Measurements from ENCODE around the gene SOX6. TPM values are rescaled to one million over a fixed set of nuclear protein-coding genes. Genes with fewer than 3 reads are reported as not detected.

The SOX6 gene
- total RNA-seq, 1 experiment from 2014 or later, result not detected

DNA sequence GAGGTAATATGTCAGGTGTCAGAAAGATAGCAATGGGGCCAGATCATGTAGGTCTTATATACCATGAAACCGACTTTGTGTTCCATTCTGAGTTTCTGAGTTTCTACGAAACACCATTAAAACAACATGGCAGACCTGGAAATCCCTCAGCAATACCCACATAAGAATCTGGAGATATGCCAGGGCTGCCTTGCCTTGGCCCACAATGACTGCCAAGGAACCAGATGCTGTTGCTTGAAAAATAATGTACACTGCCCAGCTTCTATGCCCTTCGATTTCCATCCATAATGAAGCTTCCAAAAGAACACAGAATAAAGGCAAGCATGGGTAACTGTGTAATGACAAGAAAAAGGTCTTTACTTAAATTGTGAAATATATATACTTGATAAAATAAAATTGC, 277.4 kb downstream of the SOX6 start:
- Histone ChIP-seq H4K20me1 (ENCODE audit: control insufficient read depth, insufficient read depth, insufficient read length) (no peaks in the 10 kb centered on the region), H3K18ac (ENCODE audit: insufficient read length, low read depth, low read length) (no peak overlapping the region), H2BK20ac (ENCODE audit: low read depth, low read length, poor library complexity, severe bottlenecking) (no peak overlapping the region), H3K27ac (ENCODE audit: insufficient read length, low read depth, low read length) (no peak overlapping the region), H3K79me1 (ENCODE audit: insufficient read depth, low read depth, low read length, poor library complexity, severe bottlenecking) (no peaks in the 10 kb centered on the region), H2AFZ (ENCODE audit: low read length) (no peak overlapping the region), H2AK5ac (ENCODE audit: insufficient read length, low read length) (no peak overlapping the region), H3K4ac (ENCODE audit: low read depth, low read length) (no peak overlapping the region), H3K9me3 (ENCODE audit: control insufficient read depth, low read depth, low read length) (no peaks in the 10 kb centered on the region), H2BK12ac (ENCODE audit: insufficient read length, low read depth, low read length) (no peak overlapping the region), H3K4me1 (ENCODE audit: insufficient read depth, low read length) (no peaks in the 10 kb centered on the region), H2BK15ac (ENCODE audit: low read depth, low read length) (no peak overlapping the region), H3K79me2 (ENCODE audit: insufficient read depth, low read length) (no peaks in the 10 kb centered on the region), H2BK120ac (ENCODE audit: low read depth, low read length, poor library complexity, severe bottlenecking) (no peak overlapping the region), H4K5ac (ENCODE audit: insufficient read length, low read depth, low read length) (no peak overlapping the region), H3K27me3 (ENCODE audit: insufficient read depth, low read length) (no peaks in the 10 kb centered on the region; the same call in 1 of the 2 replicates), H2BK5ac (ENCODE audit: insufficient read length, low read length) (no peak overlapping the region), H3K56ac (ENCODE audit: insufficient read length, low read depth, low read length) (no peak overlapping the region), H3K23me2 (ENCODE audit: insufficient read length, low read depth, low read length, poor library complexity, severe bottlenecking) (no peaks in the 10 kb centered on the region), H4K8ac (replicated peaks; ENCODE audit: insufficient read length, low read depth, low read length) (no peak overlapping the region), H3K23ac (ENCODE audit: insufficient read length, low read depth, low read length) (no peak overlapping the region), H3K14ac (ENCODE audit: insufficient read depth, low read length) (no peak overlapping the region), H3K9ac (ENCODE audit: extremely low read depth, insufficient read length, low read length) (no peak overlapping the region), H4K91ac (ENCODE audit: insufficient read length, low read depth, low read length) (no peak overlapping the region), H3T11ph (ENCODE audit: low read length) (no peak overlapping the region), H3K4me2 (ENCODE audit: insufficient read depth, insufficient read length, low read length) (no peak overlapping the region)
- Mint-ChIP-seq H3K27ac (no peak overlapping the region), H3K4me1 (no peaks in the 10 kb centered on the region), H3K9me3 (peaks cover 14 to 15% of the 10 kb centered on the region in 2 experiments), H3K4me3 (no peak overlapping the region), H3K27me3 (ENCODE audit: low read depth) (no peaks in the 10 kb centered on the region), H3K36me3 (ENCODE audit: insufficient read depth in 1 of 3, low read depth in 3 of 3) (peaks cover 0 to 13% (median 2%) of the 10 kb centered on the region in 3 experiments; a peak in 4 of 7 replicates)
- DNase-seq, result no peak
- TF ChIP-seq, protein P1, sequence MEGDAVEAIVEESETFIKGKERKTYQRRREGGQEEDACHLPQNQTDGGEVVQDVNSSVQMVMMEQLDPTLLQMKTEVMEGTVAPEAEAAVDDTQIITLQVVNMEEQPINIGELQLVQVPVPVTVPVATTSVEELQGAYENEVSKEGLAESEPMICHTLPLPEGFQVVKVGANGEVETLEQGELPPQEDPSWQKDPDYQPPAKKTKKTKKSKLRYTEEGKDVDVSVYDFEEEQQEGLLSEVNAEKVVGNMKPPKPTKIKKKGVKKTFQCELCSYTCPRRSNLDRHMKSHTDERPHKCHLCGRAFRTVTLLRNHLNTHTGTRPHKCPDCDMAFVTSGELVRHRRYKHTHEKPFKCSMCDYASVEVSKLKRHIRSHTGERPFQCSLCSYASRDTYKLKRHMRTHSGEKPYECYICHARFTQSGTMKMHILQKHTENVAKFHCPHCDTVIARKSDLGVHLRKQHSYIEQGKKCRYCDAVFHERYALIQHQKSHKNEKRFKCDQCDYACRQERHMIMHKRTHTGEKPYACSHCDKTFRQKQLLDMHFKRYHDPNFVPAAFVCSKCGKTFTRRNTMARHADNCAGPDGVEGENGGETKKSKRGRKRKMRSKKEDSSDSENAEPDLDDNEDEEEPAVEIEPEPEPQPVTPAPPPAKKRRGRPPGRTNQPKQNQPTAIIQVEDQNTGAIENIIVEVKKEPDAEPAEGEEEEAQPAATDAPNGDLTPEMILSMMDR (conservative IDR thresholded peaks at IDR 0.05), result no peak
- WGBS (ENCODE audit: extremely low coverage, insufficient read length, low lambda C conversion rate), result no CpG with 5 or more reads among the region's 3 CpGs
